Aorta (tissue), 5 donors: ENCODE measurements around the gene SLC2A4. TPM values are rescaled to one million over a fixed set of nuclear protein-coding genes. Genes with fewer than 3 reads are reported as not detected.

Experiments
- ATAC-seq: fragments of 200-7000 bp; cut with Tn5 transposase; one replicate; pipeline ENCODE4 v1.9.1; 2022; ENCODE audit warnings: moderate library complexity; ENCODE audit not compliant: low FRiP score
- DNase-seq, 2 donors: peaks; one replicate each; pipeline ENCODE4 v3.0.0-alpha.2; 2020
- H3K27ac ChIP-seq, 2 donors: one replicate each; pipeline ENCODE4 v1.5.1; 2013; ENCODE audit warnings: low read length in 2 of 2, mild to moderate bottlenecking in 2 of 2, moderate library complexity in 2 of 2, control low read depth in 1 of 2, inconsistent platforms in 1 of 2, low read depth in 1 of 2
- H3K27me3 ChIP-seq, 2 donors: one replicate each; pipeline ENCODE4 v1.6.1; 2013; ENCODE audit warnings: control low read depth in 1 of 2, low read length in 1 of 2, mild to moderate bottlenecking in 1 of 2, moderate library complexity in 1 of 2; ENCODE audit not compliant: insufficient read depth in 2 of 2, control insufficient read depth in 1 of 2
- H3K36me3 ChIP-seq, 2 donors: one replicate each; pipeline ENCODE4 v1.6.1; 2013; ENCODE audit warnings: control low read depth in 1 of 2, low read length in 1 of 2, mild to moderate bottlenecking in 1 of 2; ENCODE audit not compliant: insufficient read depth in 2 of 2, control insufficient read depth in 1 of 2
- H3K4me1 ChIP-seq, 2 donors: one replicate each; pipeline ENCODE4 v1.6.1; 2013; ENCODE audit warnings: low read length in 2 of 2, control low read depth in 1 of 2, mild to moderate bottlenecking in 1 of 2, moderate library complexity in 1 of 2; ENCODE audit not compliant: insufficient read depth in 2 of 2, control insufficient read depth in 1 of 2
- H3K4me3 ChIP-seq, 2 donors: one replicate each; pipeline ENCODE4 v1.5.1; 2013; ENCODE audit warnings: low read length in 2 of 2, control low read depth in 1 of 2, mild to moderate bottlenecking in 1 of 2
- H3K9me3 ChIP-seq: one replicate; pipeline ENCODE4 v1.6.1; 2013; ENCODE audit warnings: mild to moderate bottlenecking, low read length; ENCODE audit not compliant: control insufficient read depth
- WGBS, 2 donors: extraction: QIAGEN DNeasy Blood & Tissue Kit; methylation state at CpG; one replicate each; pipeline ENCODE4 v1.1.7; 2013; 5-methylcytosine and 5-hydroxymethylcytosine counted together
- intact Hi-C, 2 donors: fragments of 100-400 bp; cut with DNase I; formaldehyde crosslinking; loops; one replicate each; pipeline versions ENCODE4 v1.14.2 to v1.15.0; 2022
- polyA plus RNA-seq, 2 donors: library from polyadenylated mRNA; stranded (reverse); fragments of 200-250 nt; gene quantifications; one replicate each; pipeline ENCODE4 v1.2.3, GENCODE V29; 2013
- total RNA-seq, 2 donors: library from RNA; stranded (reverse); fragmentation: NEBNext Ultra II Directional; extraction: Animal tissue kit (Norgen Biotek cat#: 25700); gene quantifications; one replicate each; pipeline ENCODE4 v1.2.1, GENCODE V29; 2021
- donor health status: healthy with polysubstance abuse.
- donor health status: Bipolar disorder and iron deficiency.
- donor health status: DM: no; HTN: no; CAD: no.
- donor health status: DM: no; HTN: no; CAD: no.
- donor health status: DM: yes; HTN: yes; CAD: no.

The SLC2A4 gene
- total and polyA plus RNA-seq, 4 donors: 0.63 to 3.9 (median 2.1) TPM

DNA sequence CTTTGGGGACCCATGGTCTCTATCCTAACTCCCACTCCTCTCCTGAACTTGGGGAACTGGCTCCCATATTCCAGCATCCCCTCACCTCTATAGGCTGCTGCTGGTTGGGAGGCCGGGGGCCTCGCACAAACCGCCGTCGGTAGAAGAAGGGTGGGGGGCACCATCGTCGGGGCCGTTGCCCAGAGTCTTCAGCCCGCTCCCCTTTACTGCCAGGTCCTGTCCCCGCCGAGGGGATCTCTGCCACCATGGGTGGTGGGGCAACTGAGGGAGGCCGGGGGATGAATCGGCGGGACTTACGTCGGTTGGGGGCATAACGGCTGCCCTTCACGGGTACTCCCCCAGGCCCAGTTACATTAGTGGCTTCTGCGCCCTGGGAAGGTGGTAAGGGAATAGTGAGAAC is 8.6 kb downstream of the SLC2A4 start:
- Histone ChIP-seq H3K4me3 (no peak overlapping the region), H3K36me3 (no peaks in the 10 kb centered on the region), H3K27me3 (peaks cover 0 to 2% of the 10 kb centered on the region in 2 donors), H3K9me3 (no peaks in the 10 kb centered on the region), H3K4me1 (no peaks in the 10 kb centered on the region), H3K27ac (no peak overlapping the region)
- DNase-seq (no peak), ATAC-seq (no peak)
- intact Hi-C loops: loop anchor here in 1 of 2 donors (10.0 kb wide), 1 partner anchor 245 kb away; the partner anchor contains the start of gene SLC16A11
- 91 to 94% methylated on average over 19 of the region's 19 CpGs for WGBS, 2 donors

DNA sequence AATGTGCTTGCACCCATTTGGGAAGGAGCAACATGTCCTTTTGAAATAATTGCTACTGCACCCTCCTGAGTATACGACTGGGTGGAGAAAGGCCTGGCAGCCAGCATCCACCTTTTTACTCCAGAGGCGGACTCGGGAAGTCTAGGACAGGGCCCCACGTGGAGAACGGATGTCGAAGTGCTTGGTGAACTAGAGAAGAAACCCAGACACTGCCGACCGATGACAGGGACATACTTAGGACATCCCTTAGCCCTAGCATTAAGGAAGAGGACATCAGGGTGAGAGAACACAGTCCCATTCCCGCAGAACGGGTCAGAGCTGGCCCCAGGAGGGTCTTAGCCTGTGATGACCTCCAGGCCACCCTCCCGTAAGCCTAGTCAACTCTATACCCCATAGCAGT is 9.2 kb downstream of the SLC2A4 start:
- intact Hi-C loops: loop anchor here in 1 of 2 donors (10.0 kb wide), 1 partner anchor 246 kb away; the partner anchor contains the start of gene SLC16A11
- no peak for DNase-seq
- Histone ChIP-seq H3K4me3 (no peak overlapping the region), H3K4me1 (no peaks in the 10 kb centered on the region), H3K9me3 (no peaks in the 10 kb centered on the region), H3K27ac (no peak overlapping the region), H3K36me3 (no peaks in the 10 kb centered on the region), H3K27me3 (peaks cover 0 to 2% of the 10 kb centered on the region in 2 donors)
- 80 to 85% methylated on average over 11 of the region's 11 CpGs for WGBS, 2 donors
- ATAC-seq: no peak

DNA sequence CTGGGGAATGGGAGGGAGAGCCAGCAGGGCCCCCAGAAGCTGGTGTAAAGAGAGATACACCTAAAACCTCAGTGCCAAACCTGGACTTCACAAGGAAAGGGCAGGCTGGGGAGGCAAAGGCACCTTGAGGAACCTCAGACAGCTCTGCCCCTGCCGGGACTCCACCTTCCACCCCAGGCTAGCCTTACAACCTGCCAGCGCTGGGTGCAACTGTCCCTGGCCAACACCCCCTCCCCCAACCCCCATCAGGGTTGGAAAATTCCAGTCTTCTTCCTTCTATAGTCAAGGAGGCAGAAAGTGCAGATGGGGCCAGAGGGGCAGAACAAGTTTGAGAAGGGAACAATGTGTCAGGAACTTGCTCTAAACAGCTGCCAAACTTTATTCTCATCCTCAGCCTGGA is 10.7 kb downstream of the SLC2A4 start:
- intact Hi-C loops: loop anchor here in 1 of 2 donors (10.0 kb wide), 1 partner anchor 247 kb away; the partner anchor contains the start of gene SLC16A11
- DNase-seq: no peak

DNA sequence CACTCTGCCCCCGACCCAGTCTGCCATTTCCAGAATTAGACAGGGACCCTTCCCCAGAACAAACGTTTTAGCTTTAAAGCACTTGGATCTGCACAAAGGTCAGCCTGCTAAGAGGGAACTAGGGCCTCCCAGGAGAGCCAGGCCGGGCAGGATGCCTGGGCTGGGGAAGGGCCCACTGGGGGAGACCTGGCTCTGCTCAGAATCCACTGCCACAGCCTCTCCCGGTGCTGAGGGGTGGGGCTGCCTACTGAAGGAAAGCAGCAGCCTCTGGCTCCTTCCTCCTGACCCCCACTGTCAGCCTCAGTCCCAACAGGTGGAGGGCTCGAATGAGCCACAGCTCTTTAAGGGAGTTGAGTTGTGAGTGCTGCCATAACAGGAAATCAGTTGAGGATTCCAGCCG is 11.2 kb downstream of the SLC2A4 start:
- DNase-seq (no peak), ATAC-seq (no peak)
- intact Hi-C loops: loop anchor here in 1 of 2 donors (10.0 kb wide), 1 partner anchor 248 kb away; the partner anchor contains the start of gene SLC16A11
- no peaks in the 10 kb centered on the region for H3K36me3 ChIP-seq
- no peaks in the 10 kb centered on the region for H3K9me3 ChIP-seq
- H3K27me3 ChIP-seq: peaks cover 0 to 2% of the 10 kb centered on the region in 2 donors
- no peaks in the 10 kb centered on the region for H3K4me1 ChIP-seq
- WGBS, 2 donors: 38 to 44% methylated on average over 6 of the region's 6 CpGs
- no peak overlapping the region for H3K4me3 ChIP-seq
- no peak overlapping the region for H3K27ac ChIP-seq

More for the DNA sequence above, 10.7 kb downstream of the SLC2A4 start:
- H3K4me1 ChIP-seq: no peaks in the 10 kb centered on the region
- no peak overlapping the region for H3K4me3 ChIP-seq
- H3K9me3 ChIP-seq: no peaks in the 10 kb centered on the region
- H3K27me3 ChIP-seq: peaks cover 0 to 2% of the 10 kb centered on the region in 2 donors
- 70 to 83% methylated on average over 2 of the region's 2 CpGs for WGBS, 2 donors
- no peak overlapping the region for H3K27ac ChIP-seq
- ATAC-seq: no peak
- H3K36me3 ChIP-seq: no peaks in the 10 kb centered on the region

DNA sequence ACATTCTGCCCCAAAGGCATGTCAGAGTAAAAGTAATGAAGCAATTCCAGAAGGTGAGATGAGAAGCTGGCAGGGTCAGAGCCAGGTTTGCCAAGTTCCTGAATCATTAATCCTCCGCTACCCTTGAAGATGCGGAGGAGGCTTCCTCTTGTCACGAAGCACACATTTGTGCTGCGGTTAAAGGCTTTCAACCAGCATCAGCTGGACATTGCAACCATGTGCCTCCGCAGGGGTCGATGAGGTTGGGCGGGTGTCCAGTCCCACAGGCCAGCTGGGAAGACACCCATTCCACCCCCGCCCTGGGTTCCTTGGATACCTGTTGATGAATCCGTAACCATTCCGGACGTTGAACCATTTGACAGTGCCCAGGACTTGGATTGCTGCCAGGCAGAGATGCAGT is 11.6 kb downstream of the SLC2A4 start:
- DNase-seq (no peak), ATAC-seq (no peak)
- WGBS, 2 donors: 87 to 89% methylated on average over 11 of the region's 11 CpGs
- H3K4me1 ChIP-seq: no peaks in the 10 kb centered on the region
- no peak overlapping the region for H3K4me3 ChIP-seq
- intact Hi-C loops: loop anchor here in 1 of 2 donors (10.0 kb wide), 1 partner anchor 248 kb away; the partner anchor contains the start of gene SLC16A11
- no peak overlapping the region for H3K27ac ChIP-seq
- no peaks in the 10 kb centered on the region for H3K36me3 ChIP-seq
- no peaks in the 10 kb centered on the region for H3K9me3 ChIP-seq
- H3K27me3 ChIP-seq: peaks cover 0 to 2% of the 10 kb centered on the region in 2 donors

DNA sequence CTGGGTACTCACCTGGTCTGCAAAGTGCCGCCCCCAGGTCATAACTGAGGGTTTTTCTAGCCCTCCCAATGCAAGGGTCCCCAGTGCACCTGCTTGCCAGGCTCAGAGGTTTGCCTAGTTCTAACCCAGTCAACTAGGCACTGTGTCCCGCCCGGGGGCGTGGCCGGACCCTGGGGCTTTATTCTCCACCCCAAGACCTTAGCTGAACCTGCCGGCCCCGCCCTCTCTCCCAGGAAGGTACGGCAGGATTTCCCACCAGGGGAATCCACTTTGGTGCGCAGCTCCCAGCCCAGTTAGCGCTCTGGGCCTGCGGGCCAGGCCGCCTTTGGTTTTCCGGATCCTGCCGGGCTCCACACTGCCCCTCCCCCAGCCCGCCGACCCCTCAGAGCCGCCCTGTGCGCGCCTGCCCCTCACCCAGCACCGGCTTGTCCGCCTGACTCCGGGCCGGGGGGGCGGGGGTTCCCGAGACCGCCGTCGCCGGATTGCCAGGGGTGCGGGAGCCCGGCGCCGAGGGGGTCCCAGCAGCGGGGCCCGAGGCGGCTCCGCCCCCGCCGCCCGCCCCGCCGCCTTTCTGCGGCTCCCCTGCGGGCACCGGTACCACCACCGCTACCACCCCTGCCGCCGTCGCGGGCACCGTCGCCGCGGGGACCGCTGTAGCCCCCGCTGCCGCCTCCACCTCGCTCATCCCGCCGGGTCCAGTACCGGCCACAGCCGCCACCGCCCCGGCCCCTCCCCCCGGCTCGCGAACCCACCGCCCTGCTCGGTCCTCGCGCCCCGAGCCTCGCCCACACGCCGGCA is 12.5 kb downstream of the SLC2A4 start:
- no peaks in the 10 kb centered on the region for H3K9me3 ChIP-seq
- H3K4me3 ChIP-seq: peak overlapping the region in 1 of 2 donors; percentile 9
- no peaks in the 10 kb centered on the region for H3K36me3 ChIP-seq
- H3K27ac ChIP-seq: no peak overlapping the region
- WGBS, 2 donors: 5 to 12% methylated on average over 27 to 75 of the region's 75 CpGs
- no peak for ATAC-seq
- H3K4me1 ChIP-seq: no peaks in the 10 kb centered on the region
- no peak for DNase-seq
- intact Hi-C loops: loop anchor here in 1 of 2 donors (10.0 kb wide), 1 partner anchor 249 kb away; the partner anchor contains the start of gene SLC16A11
- peaks cover 0 to 2% of the 10 kb centered on the region in 2 donors for H3K27me3 ChIP-seq

DNA sequence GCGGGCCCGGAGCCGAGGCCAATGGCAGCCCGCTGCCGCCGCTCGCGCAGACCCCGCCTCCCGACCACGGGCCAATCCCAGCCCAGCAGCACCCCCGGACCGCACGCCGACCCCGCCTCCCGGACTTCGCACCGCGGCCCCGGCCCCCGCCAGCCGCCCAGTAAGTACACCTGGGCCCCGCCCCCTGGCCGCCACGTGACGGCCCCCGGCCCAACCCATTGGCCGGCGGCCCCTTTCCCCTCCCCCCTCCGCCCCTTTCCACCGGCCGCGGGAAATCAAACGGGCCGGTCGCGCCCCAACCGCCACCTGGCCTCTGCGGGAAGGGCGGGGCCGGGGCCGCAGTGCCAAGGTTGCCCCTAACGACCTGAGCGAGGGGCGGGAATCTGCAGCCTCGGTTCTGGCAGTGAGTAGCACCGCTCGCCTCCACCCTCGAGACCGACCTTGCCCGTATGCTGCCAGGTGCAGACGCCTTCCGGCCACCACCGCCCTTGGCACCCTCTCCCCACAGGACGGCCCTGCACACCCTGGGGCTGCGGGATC is 13.2 kb downstream of the SLC2A4 start, which contains the start of gene YBX2:
Gene YBX2, minus strand, starts transcription at position 26 of the 540 bp plus-strand sequence. CDS start 139 bp downstream, outside the sequence.
- Histone ChIP-seq H3K4me3 (peak within 1 kb of the TSS in 1 of 2 donors; percentile 9), H3K4me1 (no peaks in the 10 kb centered on the region), H3K9me3 (no peaks in the 10 kb centered on the region), H3K27ac (no peak within 1 kb of the TSS), H3K27me3 (peaks cover 0 to 2% of the 10 kb centered on the region in 2 donors), H3K36me3 (no peaks in the 10 kb centered on the region)
- 2% methylated on average over 37 to 57 of the region's 57 CpGs for WGBS, 2 donors
- DNase-seq (peak; percentile 67 to 85), ATAC-seq (peak; percentile 17)
- intact Hi-C loops: loop anchor here in 1 of 2 donors (5.0 to 10.0 kb wide), 2 partner anchors 42 to 250 kb away; partner anchors contain the start of genes CTDNEP1, ELP5 and SLC16A11

DNA sequence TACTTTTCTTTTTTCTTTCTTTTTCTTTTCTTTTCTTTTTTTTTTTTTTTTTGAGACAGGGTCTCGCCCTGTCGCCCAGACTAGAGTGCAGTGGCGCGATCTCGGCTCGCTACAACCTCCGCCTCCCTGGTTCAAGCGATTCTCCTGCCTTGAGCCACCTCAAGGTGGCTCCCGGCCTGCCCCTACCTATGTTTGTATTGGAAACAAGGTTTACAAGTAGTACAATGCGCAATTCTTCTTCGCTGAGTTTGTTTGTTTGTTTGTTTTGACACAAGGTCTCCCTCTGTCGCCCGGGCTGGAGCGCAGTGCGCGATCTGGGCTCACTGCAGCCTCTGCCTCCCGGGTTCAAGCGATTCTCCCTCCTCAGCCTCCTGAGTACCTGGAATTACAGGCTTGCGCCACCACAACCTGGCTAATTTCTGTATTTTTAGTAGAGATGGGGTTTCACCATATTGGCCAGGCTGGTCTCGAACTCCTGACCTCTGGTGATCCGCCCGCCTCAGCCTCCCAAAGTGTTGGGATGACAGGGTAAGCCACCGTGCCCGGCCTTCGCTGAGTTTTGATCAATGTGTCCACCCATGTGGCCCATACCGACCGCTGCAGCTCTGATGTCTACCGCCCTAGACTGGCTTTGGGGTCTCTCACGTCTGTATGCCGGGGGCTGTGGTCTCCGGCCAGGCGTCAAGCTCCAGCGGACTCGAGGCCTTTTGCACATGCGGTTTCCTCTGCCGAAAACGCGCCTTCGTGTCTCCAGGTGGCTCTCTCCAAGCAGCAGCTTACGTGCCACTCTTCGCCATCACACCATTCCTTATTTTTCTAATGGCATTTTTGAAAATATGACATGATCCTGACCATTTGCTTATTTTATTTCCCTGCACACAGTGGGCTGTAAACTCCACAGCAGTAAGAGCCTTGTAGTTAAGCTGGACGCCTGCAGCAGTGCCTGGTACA is 14.0 kb downstream of the SLC2A4 start:
- H3K27ac ChIP-seq: no peak overlapping the region
- H3K4me3 ChIP-seq: no peak overlapping the region
- intact Hi-C loops: loop anchor here (1.0 to 10.0 kb wide), 3 partner anchors 15 to 251 kb away; partner anchors contain the start of genes CTDNEP1 (in 1 of the 2), ELP5 (in 1 of the 2) and SLC16A11 (in 1 of the 2)

More for the DNA sequence above, 14.0 kb downstream of the SLC2A4 start:
- Histone ChIP-seq H3K9me3 (no peaks in the 10 kb centered on the region), H3K36me3 (no peaks in the 10 kb centered on the region), H3K4me1 (no peaks in the 10 kb centered on the region), H3K27me3 (peaks cover 0 to 2% of the 10 kb centered on the region in 2 donors)
- 50 to 51% methylated on average over 38 to 42 of the region's 42 CpGs for WGBS, 2 donors
- DNase-seq (no peak), ATAC-seq (no peak)
